Dedifferentiated amniotic fluid mesenchymal stem cell (primary cell): ENCODE data around the gene ZNF768.

Source experiments
- DNase-seq: peaks from one replicate; pipeline ENCODE4 v3.0.0-alpha.2; 2016; ENCODE audit errors: extremely low spot score

ZNF768 gene

GRCh38 chr16:30526137-30526822 lies at the start of gene ZNF768:
Gene ZNF768 (minus strand): TSS chr16:30526566. CDS start chr16:30526413, 153 bp downstream.
- DNase-seq = no peak

- no peak for DNase-seq
These were observed 48.3 kb upstream of the ZNF768 start for GRCh38 chr16:30574678-30575077.

- peak; percentile 94 for DNase-seq
These were observed 45.3 kb upstream of the ZNF768 start, which contains the start of gene ZNF688 for GRCh38 chr16:30571445-30572322. Gene ZNF688 (minus strand): TSS chr16:30571714. CDS start chr16:30571629, 85 bp downstream.

GRCh38 chr16:30570636-30571444 lies 44.5 kb upstream of the ZNF768 start:
- DNase-seq = no peak

GRCh38 chr16:30569746-30570635 lies 43.6 kb upstream of the ZNF768 start:
- no peak for DNase-seq

GRCh38 chr16:30569281-30569680 lies 42.9 kb upstream of the ZNF768 start:
- no peak for DNase-seq

- DNase-seq = no peak
These were observed 41.7 kb upstream of the ZNF768 start for GRCh38 chr16:30567991-30568638.

- no peak for DNase-seq
These were observed 41.0 kb upstream of the ZNF768 start for GRCh38 chr16:30567160-30567990.

GRCh38 chr16:30566531-30566930 lies 40.2 kb upstream of the ZNF768 start:
- no peak for DNase-seq

GRCh38 chr16:30565984-30566383 lies 39.6 kb upstream of the ZNF768 start:
- DNase-seq = no peak

GRCh38 chr16:30565526-30565925 lies 39.2 kb upstream of the ZNF768 start:
- DNase-seq = no peak

- no peak for DNase-seq
These were observed 35.7 kb upstream of the ZNF768 start for GRCh38 chr16:30562021-30562420.

- DNase-seq = no peak
These were observed 34.9 kb upstream of the ZNF768 start for GRCh38 chr16:30561089-30561816.

- DNase-seq = no peak
These were observed 33.3 kb upstream of the ZNF768 start for GRCh38 chr16:30559690-30560089.

- no peak for DNase-seq
These were observed 32.5 kb upstream of the ZNF768 start for GRCh38 chr16:30558789-30559377.

GRCh38 chr16:30557957-30558788 lies 31.8 kb upstream of the ZNF768 start, which contains the start of gene ZNF764:
Gene ZNF764 (minus strand): TSS chr16:30558374. CDS start chr16:30558182, 192 bp downstream.
- peak; percentile 98 for DNase-seq

- no peak for DNase-seq
These were observed 31.3 kb upstream of the ZNF768 start for GRCh38 chr16:30557707-30557956.

- DNase-seq = no peak
These were observed 29.7 kb upstream of the ZNF768 start for GRCh38 chr16:30556125-30556473.
